K562 (cell line): ENCODE measurements around the gene PRICKLE3. TPM values are rescaled to one million over a fixed set of nuclear protein-coding genes. Genes with fewer than 3 reads are reported as not detected.

Experiments
- ARID1B ChIP-seq: fragments of 450-650 bp; IDR thresholded peaks from 2 replicates; pipeline ENCODE4 v1.6.1; 2016; ENCODE audit warnings: antibody characterized with exemption, mild to moderate bottlenecking, inconsistent platforms
- CTCF ChIP-seq, 3 experiments: IDR thresholded peaks in 2 of 3; conservative IDR thresholded peaks in 1 of 3; 2 replicates each; pipeline ENCODE4 v1.5.1; 2011 to 2012; ENCODE audit warnings: low read length in 3 of 3, mild to moderate bottlenecking in 3 of 3, control low read depth in 2 of 3, improper control_type of control experiment in 1 of 3, inconsistent platforms in 1 of 3, low read depth in 1 of 3, mixed read lengths in 1 of 3, moderate library complexity in 1 of 3; ENCODE audit not compliant: insufficient read depth in 2 of 3
- FIP1L1 ChIP-seq: fragments of 200-400 bp; formaldehyde crosslinking; IDR thresholded peaks from 2 replicates; pipeline ENCODE4 v1.6.1; 2018; ENCODE audit warnings: mild to moderate bottlenecking, low read depth, low read length; ENCODE audit not compliant: poor library complexity, severe bottlenecking
- GTF3C2 ChIP-seq: IDR thresholded peaks from 3 replicates; pipeline ENCODE4 v1.6.1; 2011; ENCODE audit warnings: borderline replicate concordance, mild to moderate bottlenecking, moderate library complexity; ENCODE audit not compliant: insufficient read length; ENCODE audit errors: extremely low read depth
- HSF4 ChIP-seq: fragments of 250-450 bp; sonication (Bioruptor Pico); IDR thresholded peaks from 2 replicates; pipeline ENCODE4 v2.1.2; 2022; ENCODE audit warnings: mild to moderate bottlenecking, moderate library complexity, borderline replicate concordance
- MBD2 ChIP-seq: sonication (generic); IDR thresholded peaks from 2 replicates; pipeline ENCODE4 v1.6.1; 2016; ENCODE audit warnings: low read depth, borderline replicate concordance
- MEIS2 ChIP-seq: fragments of 450-650 bp; IDR thresholded peaks from 2 replicates; pipeline ENCODE4 v1.6.1; 2014; ENCODE audit warnings: mild to moderate bottlenecking; ENCODE audit not compliant: partially characterized antibody
- RB1 ChIP-seq: fragments of 450-650 bp; IDR thresholded peaks from 2 replicates; pipeline ENCODE4 v1.6.1; 2017; ENCODE audit warnings: low read depth, mild to moderate bottlenecking
- polyA plus RNA-seq, 8 experiments: library from polyadenylated mRNA; depleted of rRNA in 4 of 8; stranded (reverse) in 5 of 8; unstranded in 3 of 8; fragments of >200 nt; fragmentation: Nextera tagmentation in 2 of 8; fragmentation: Illumina TruSeq in 1 of 8; extraction: Ambion mirVana in 2 of 8; extraction: Trizol in 1 of 8; gene quantifications; 2 replicates each; pipeline versions ENCODE4 v1.2.1 to v1.2.3, GENCODE V29; 2011 to 2014; ENCODE audit warnings: inconsistent platforms in 1 of 8, missing spikeins in 1 of 8
- total RNA-seq, 7 experiments: library from RNA; depleted of rRNA in 6 of 7; stranded (reverse); fragments of >200 nt in 6 of 7; fragmentation: Illumina TruSeq in 2 of 7; extraction: Trizol in 2 of 7; gene quantifications; 2 replicates each; pipeline versions ENCODE4 v1.2.1 to v1.2.3, GENCODE V29; 2011 to 2021; ENCODE audit warnings: low replicate concordance in 1 of 7

PRICKLE3 gene
- total and polyA plus RNA-seq, 9 of the 15 experiments (the other 6 are each of a cell fraction or from before 2014, with no cell fraction given) = 1.1 to 44.3 (median 14.0) TPM

- TF ChIP-seq GTF3C2 = no peak
- peak; percentile 56 for TF ChIP-seq FIP1L1
- peak; percentile 38; the same call in 1 of the 2 replicates for TF ChIP-seq ARID1B
- peak; percentile 81 for TF ChIP-seq RB1
- TF ChIP-seq MEIS2 = peak; percentile 25
- peak; percentile 47 to 77 (median 60) for TF ChIP-seq CTCF (IDR thresholded peaks at IDR 0.05 in 2 of 3, conservative IDR thresholded peaks at IDR 0.05 in 1 of 3; ENCODE audit: insufficient read depth in 2 of 3, low read depth in 1 of 3, low read length in 3 of 3)
- no peak for TF ChIP-seq HSF4 (CRISPR knock-in tag)
- peak; percentile 33; the same call in 1 of the 2 replicates for TF ChIP-seq MBD2
Measured at GRCh38 chrX:49163555-49164419, 22.4 kb downstream of the PRICKLE3 start (continued).
